ENCODE measurements around the gene FYB2. TPM values are rescaled to one million over a fixed set of nuclear protein-coding genes. Genes with fewer than 3 reads are reported as not detected.
A peak's percentile ranks its signal among the peaks of the same experiment; 100 is the strongest.

Gene FYB2
- total RNA-seq, 1 experiment from 2014 or later = 0.47 TPM

GRCh38 chr1:56806804-56807203, 12.4 kb downstream of the FYB2 start:
- intact Hi-C loops (cut with micrococcal nuclease; ENCODE audit: unreplicated experiment) = no loop called here

GRCh38 chr1:56803561-56804156, 15.5 kb downstream of the FYB2 start:
- CTCF ChIA-PET = interaction anchor here (0.5 to 1.1 kb wide), 6 partner anchors 13 to 1517 kb away, joined by 3 to 7 read pairs (median 4); no protein-coding TSS in a partner anchor
- DNase-seq (ENCODE audit: low spot score) = peak; percentile 61
- BruUV-seq (replicated peaks) = no TSS peak

More at GRCh38 chr1:56806804-56807203, 12.4 kb downstream of the FYB2 start:
- peaks cover 5% of the 10 kb centered on the region for H3K27me3 ChIP-seq (replicated peaks; ENCODE audit: insufficient read depth, low read depth, low read length, poor library complexity)
- POLR2A ChIA-PET (ENCODE audit: low non-redundant PET) = no interaction called here
- no peaks in the 10 kb centered on the region for H3K36me3 ChIP-seq (ENCODE audit: insufficient read depth, low read length, poor library complexity, severe bottlenecking)
- TF ChIP-seq EZH2 (IDR thresholded peaks at IDR 0.05; ENCODE audit: borderline replicate concordance, low read depth, low read length, poor library complexity, severe bottlenecking) = no peak
- no peak for TF ChIP-seq CTCF (conservative IDR thresholded peaks at IDR 0.05; ENCODE audit: low read depth, low read length)
- CTCF ChIA-PET = no interaction called here
- BruUV-seq (replicated peaks) = no TSS peak
- H3K4me1 ChIP-seq (ENCODE audit: insufficient read depth, low read length, poor library complexity, severe bottlenecking) = no peaks in the 10 kb centered on the region
- H3K9me3 ChIP-seq (ENCODE audit: low read depth, low read length, poor library complexity, severe bottlenecking) = no peaks in the 10 kb centered on the region
- H3K4me3 ChIP-seq (ENCODE audit: low read depth, low read length, poor library complexity, severe bottlenecking) = no peak overlapping the region
- DNase-seq (ENCODE audit: low spot score) = no peak
- no peak overlapping the region for H3K27ac ChIP-seq (ENCODE audit: low read depth, low read length, poor library complexity, severe bottlenecking)

GRCh38 chr1:56799605-56800400, 19.4 kb downstream of the FYB2 start:
- Histone ChIP-seq H3K27ac (ENCODE audit: low read depth, low read length, poor library complexity, severe bottlenecking) (no peak overlapping the region), H3K4me1 (ENCODE audit: insufficient read depth, low read length, poor library complexity, severe bottlenecking) (no peaks in the 10 kb centered on the region), H3K36me3 (ENCODE audit: insufficient read depth, low read length, poor library complexity, severe bottlenecking) (no peaks in the 10 kb centered on the region), H3K27me3 (replicated peaks; ENCODE audit: insufficient read depth, low read depth, low read length, poor library complexity) (peaks cover 4% of the 10 kb centered on the region), H3K9me3 (ENCODE audit: low read depth, low read length, poor library complexity, severe bottlenecking) (no peaks in the 10 kb centered on the region), H3K4me3 (ENCODE audit: low read depth, low read length, poor library complexity, severe bottlenecking) (no peak overlapping the region)
- BruUV-seq (replicated peaks) = no TSS peak
- intact Hi-C loops (cut with micrococcal nuclease; ENCODE audit: unreplicated experiment) = no loop called here
- POLR2A ChIA-PET (ENCODE audit: low non-redundant PET) = no interaction called here
- CTCF ChIA-PET = no interaction called here
- no peak for DNase-seq (ENCODE audit: low spot score)
- TF ChIP-seq CTCF (conservative IDR thresholded peaks at IDR 0.05; ENCODE audit: low read depth, low read length) (no peak), EZH2 (IDR thresholded peaks at IDR 0.05; ENCODE audit: borderline replicate concordance, low read depth, low read length, poor library complexity, severe bottlenecking) (no peak)

More at GRCh38 chr1:56803561-56804156, 15.5 kb downstream of the FYB2 start:
- POLR2A ChIA-PET (ENCODE audit: low non-redundant PET) = no interaction called here
- H3K9me3 ChIP-seq (ENCODE audit: low read depth, low read length, poor library complexity, severe bottlenecking) = no peaks in the 10 kb centered on the region
- H3K27me3 ChIP-seq (replicated peaks; ENCODE audit: insufficient read depth, low read depth, low read length, poor library complexity) = no peaks in the 10 kb centered on the region
- intact Hi-C loops (cut with micrococcal nuclease; ENCODE audit: unreplicated experiment) = no loop called here
- no peaks in the 10 kb centered on the region for H3K4me1 ChIP-seq (ENCODE audit: insufficient read depth, low read length, poor library complexity, severe bottlenecking)
- no peak overlapping the region for H3K27ac ChIP-seq (ENCODE audit: low read depth, low read length, poor library complexity, severe bottlenecking)
- TF ChIP-seq EZH2 (IDR thresholded peaks at IDR 0.05; ENCODE audit: borderline replicate concordance, low read depth, low read length, poor library complexity, severe bottlenecking) = no peak
- peak; percentile 76 for TF ChIP-seq CTCF (conservative IDR thresholded peaks at IDR 0.05; ENCODE audit: low read depth, low read length)
- no peaks in the 10 kb centered on the region for H3K36me3 ChIP-seq (ENCODE audit: insufficient read depth, low read length, poor library complexity, severe bottlenecking)
- H3K4me3 ChIP-seq (ENCODE audit: low read depth, low read length, poor library complexity, severe bottlenecking) = no peak overlapping the region
